NCI-H2081 treated with DMSO at 0.1 percent for 48 hours (cell line): Measurements from ENCODE around the gene PADI6.

ENCODE experiments used
- DNase-seq: peaks from one replicate; lab custom pipeline; 2025; lab: John Stamatoyannopoulos, UW

The PADI6 gene

GRCh38 chr1:17434016-17434415 lies 62.0 kb downstream of the PADI6 start:
- no peak for DNase-seq

- no peak for DNase-seq
Measured at GRCh38 chr1:17434601-17435000, 62.6 kb downstream of the PADI6 start.

- DNase-seq: no peak
Measured at GRCh38 chr1:17436380-17437174, 64.6 kb downstream of the PADI6 start.

- DNase-seq: no peak
Measured at GRCh38 chr1:17437260-17437579, 65.2 kb downstream of the PADI6 start.

GRCh38 chr1:17437580-17438317 lies 65.8 kb downstream of the PADI6 start:
- no peak for DNase-seq

- DNase-seq: no peak
Measured at GRCh38 chr1:17438318-17439249, 66.6 kb downstream of the PADI6 start.

- peak; percentile 42 for DNase-seq
Measured at GRCh38 chr1:17439250-17440073, 67.5 kb downstream of the PADI6 start, which contains the start of gene RCC2. Gene RCC2, minus strand, starts transcription at chr1:17439677. Its CDS starts 1,163 bp downstream, at chr1:17438514.

- no peak for DNase-seq
Measured at GRCh38 chr1:17440074-17440826, 68.3 kb downstream of the PADI6 start.

- no peak for DNase-seq
Measured at GRCh38 chr1:17440827-17441168, 68.8 kb downstream of the PADI6 start.

- DNase-seq: no peak
Measured at GRCh38 chr1:17441265-17441992, 69.4 kb downstream of the PADI6 start.

- DNase-seq: no peak
Measured at GRCh38 chr1:17441993-17442357, 70.0 kb downstream of the PADI6 start.

GRCh38 chr1:17442841-17443240 lies 70.8 kb downstream of the PADI6 start:
- DNase-seq: no peak

- DNase-seq: no peak
Measured at GRCh38 chr1:17447501-17447992, 75.6 kb downstream of the PADI6 start.
